A549 (cell line): Measurements from ENCODE around the gene CHIT1. TPM values are rescaled to one million over a fixed set of nuclear protein-coding genes. Genes with fewer than 3 reads are reported as not detected.
"Not testable (repeated sequence)": the region's sequence is repeated elsewhere in the genome, so short reads cannot be mapped to it uniquely, and the experiment has no call there.

Experiments used
- ATAC-seq, 2 experiments: fragments of 200-7000 bp in 1 of 2; fragments of >200 bp in 1 of 2; cut with Nextera tagmentation in 1 of 2; cut with Tn5 transposase in 1 of 2; 3 replicates each; pipeline versions ENCODE4 v1.8.0 to v1.9.1; 2018 to 2020; ENCODE audit warnings: mild to moderate bottlenecking in 1 of 2, moderate library complexity in 1 of 2
- CTCF ChIA-PET: fragments of 300-600 bp; sonication (Branson Sonifier 250); formaldehyde crosslinking; extraction: SDS; loops from one replicate; lab custom pipeline; 2021; ENCODE audit warnings: antibody characterized with exemption, inconsistent platforms; lab: Yijun Ruan, JAX
- POLR2A ChIA-PET: fragments of 350-600 bp; formaldehyde crosslinking; extraction: SDS; loops from one replicate; lab custom pipeline; 2021; ENCODE audit warnings: antibody characterized with exemption, inconsistent platforms; lab: Yijun Ruan, JAX
- DNase-seq, 2 experiments: peaks; one replicate each; pipeline versions ENCODE4 v3.0.0 to v3.0.0-alpha.2; 2011 to 2016; ENCODE audit warnings: low read depth in 1 of 2, low spot score in 1 of 2
- FAIRE-seq: peaks from 2 replicates; lab custom pipeline; 2011; peaks lifted over from hg19 to GRCh38; lab: Jason Lieb, UNC
- H3K27ac ChIP-seq, 2 experiments: fragments of >200 bp; sonication (Bioruptor Twin); formaldehyde crosslinking; 3 replicates each; pipeline ENCODE4 v1.5.1; 2016 to 2017
- H3K4me1 ChIP-seq: fragments of >200 bp; sonication (Bioruptor Twin); formaldehyde crosslinking; 3 replicates; pipeline ENCODE4 v1.6.1; 2016
- H3K4me2 ChIP-seq: fragments of >200 bp; sonication (Bioruptor Twin); formaldehyde crosslinking; 3 replicates; pipeline ENCODE4 v1.6.1; 2016
- H3K4me3 ChIP-seq: fragments of >200 bp; sonication (Bioruptor Twin); formaldehyde crosslinking; 3 replicates; pipeline ENCODE4 v1.5.1; 2016
- H3K9me3 ChIP-seq: fragments of >200 bp; sonication (Bioruptor Twin); formaldehyde crosslinking; 3 replicates; pipeline ENCODE4 v1.6.1; 2016
- CBX8 ChIP-seq: fragments of 200-600 bp; sonication (generic); IDR thresholded peaks from 2 replicates; pipeline ENCODE4 v1.6.1; 2016
- CEBPB ChIP-seq, 2 experiments: fragments of >200 bp in 1 of 2; sonication (Bioruptor Twin) in 1 of 2; formaldehyde crosslinking in 1 of 2; IDR thresholded peaks; 2 replicates each; pipeline ENCODE4 v1.6.1; 2012 to 2016
- EHMT2 ChIP-seq: fragments of 200-600 bp; sonication (generic); IDR thresholded peaks from 2 replicates; pipeline ENCODE4 v1.6.1; 2016; ENCODE audit warnings: antibody characterized with exemption, low read depth, mild to moderate bottlenecking, moderate library complexity
- ELK1 ChIP-seq: fragments of 150-350 bp; IDR thresholded peaks from 2 replicates; pipeline ENCODE4 v1.6.1; 2014; ENCODE audit warnings: low read depth, mild to moderate bottlenecking, low read length
- HDAC2 ChIP-seq: fragments of 200-600 bp; sonication (generic); IDR thresholded peaks from 2 replicates; pipeline ENCODE4 v1.6.1; 2016
- HOXB13 ChIP-seq: fragments of 250-450 bp; sonication (Bioruptor Pico); IDR thresholded peaks from 2 replicates; pipeline ENCODE4 v1.5.0; 2020; ENCODE audit warnings: low read depth, mild to moderate bottlenecking, moderate library complexity
- JUN ChIP-seq, 2 experiments: fragments of >200 bp; sonication (Bioruptor Twin); formaldehyde crosslinking; IDR thresholded peaks; 2 replicates in 1 of 2; 3 replicates in 1 of 2; pipeline ENCODE4 v1.6.1; 2016 to 2017
- KDM1A ChIP-seq: fragments of 200-600 bp; sonication (generic); IDR thresholded peaks from 2 replicates; pipeline ENCODE4 v1.6.1; 2016; ENCODE audit warnings: low read depth, mild to moderate bottlenecking
- KDM5A ChIP-seq: fragments of 200-600 bp; sonication (generic); IDR thresholded peaks from 2 replicates; pipeline ENCODE4 v1.6.1; 2016; ENCODE audit warnings: antibody characterized with exemption, mild to moderate bottlenecking
- MAZ ChIP-seq: fragments of 150-350 bp; IDR thresholded peaks from 2 replicates; pipeline ENCODE4 v1.6.1; 2014; ENCODE audit warnings: antibody characterized with exemption, low read depth, low read length, borderline replicate concordance
- PHF8 ChIP-seq: fragments of 200-600 bp; sonication (generic); IDR thresholded peaks from 2 replicates; pipeline ENCODE4 v1.6.1; 2016; ENCODE audit warnings: low read depth, mild to moderate bottlenecking, antibody characterized with exemption, moderate library complexity, borderline replicate concordance
- RCOR1 ChIP-seq: fragments of 150-350 bp; IDR thresholded peaks from 2 replicates; pipeline ENCODE4 v1.6.1; 2014; ENCODE audit warnings: antibody characterized with exemption, low read length, low read depth
- RFX5 ChIP-seq: fragments of 450-650 bp; IDR thresholded peaks from 2 replicates; pipeline ENCODE4 v1.7.1; 2014; ENCODE audit warnings: antibody characterized with exemption, mild to moderate bottlenecking, moderate library complexity
- SMC3 ChIP-seq: fragments of >200 bp; sonication (Bioruptor Twin); formaldehyde crosslinking; IDR thresholded peaks from 3 replicates; pipeline ENCODE4 v1.6.1; 2018; ENCODE audit warnings: inconsistent platforms
- SREBF2 ChIP-seq: fragments of 450-650 bp; IDR thresholded peaks from 2 replicates; pipeline ENCODE4 v1.6.1; 2014; ENCODE audit warnings: mild to moderate bottlenecking, moderate library complexity
- TFCP2L1 ChIP-seq: fragments of 250-450 bp; sonication (Bioruptor Pico); IDR thresholded peaks from 2 replicates; pipeline ENCODE4 v1.5.0; 2021; ENCODE audit warnings: mild to moderate bottlenecking
- USF2 ChIP-seq: fragments of 450-650 bp; IDR thresholded peaks from 2 replicates; pipeline ENCODE4 v1.6.1; 2014; ENCODE audit warnings: antibody characterized with exemption
- ZC3H11A ChIP-seq: fragments of 450-650 bp; IDR thresholded peaks from 2 replicates; pipeline ENCODE4 v1.6.1; 2014; ENCODE audit warnings: antibody characterized with exemption, mild to moderate bottlenecking
- WGBS: methylation state at CpG from one replicate; pipeline ENCODE4 v1.1.6; 2017; ENCODE audit errors: missing lambda C conversion rate; 5-methylcytosine and 5-hydroxymethylcytosine counted together
- polyA plus RNA-seq, 4 experiments: library from polyadenylated mRNA; depleted of rRNA in 3 of 4; stranded (reverse); fragments of >200 nt; fragmentation: RNase III in 1 of 4; extraction: RNeasy Plus Mini Kit Qiagen cat#74134 plus additional on column Dnase treatment in 1 of 4; gene quantifications; 2 replicates in 3 of 4; 3 replicates in 1 of 4; pipeline ENCODE4 v1.2.3, GENCODE V29; 2011 to 2017

Gene CHIT1
- polyA plus RNA-seq, 2 of the 4 experiments (the other 2 are of a cell fraction): not detected

- no peak for FAIRE-seq
- Histone ChIP-seq H3K4me1 (peaks cover 8% of the 10 kb centered on the region; the same call in 1 of the 3 replicates), H3K9me3 (peaks cover 4% of the 10 kb centered on the region; the same call in 1 of the 3 replicates), H3K4me3 (no peak overlapping the region), H3K4me2 (no peak overlapping the region), H3K27ac (no peak overlapping the region)
- no peak for TF ChIP-seq MAZ
- no peak for TF ChIP-seq USF2
- TF ChIP-seq EHMT2: no peak
- TF ChIP-seq RCOR1: no peak
- TF ChIP-seq ZC3H11A: no peak
- TF ChIP-seq PHF8: no peak
- no peak for ATAC-seq
- DNase-seq: no peak
- ChIA-PET POLR2A (no interaction called here), CTCF (interaction anchor here (1.4 to 3.9 kb wide), 2 partner anchors 16 to 37 kb away, joined by 3 to 31 read pairs; no protein-coding TSS in a partner anchor)
- WGBS: 64% methylated on average over 3 of the region's 3 CpGs
Observed at GRCh38 chr1:203252678-203253077, 23.2 kb upstream of the CHIT1 start.

- H3K4me1 ChIP-seq: peaks cover 2% of the 10 kb centered on the region; the same call in 1 of the 3 replicates
- TF ChIP-seq CBX8: no peak
- TF ChIP-seq HOXB13 (CRISPR knock-in tag): no peak
- H3K4me3 ChIP-seq: no peak overlapping the region
- no peak for FAIRE-seq
- CTCF ChIA-PET: interaction anchor here (1.1 to 3.9 kb wide), 6 partner anchors 17 to 212 kb away, joined by 3 to 31 read pairs (median 3); no protein-coding TSS in a partner anchor
- no peak for ATAC-seq
- WGBS: 88% methylated on average over 2 of the region's 2 CpGs
- POLR2A ChIA-PET: no interaction called here
- peaks cover 4% of the 10 kb centered on the region; the same call in 1 of the 3 replicates for H3K9me3 ChIP-seq
- H3K27ac ChIP-seq: no peak overlapping the region
- H3K4me2 ChIP-seq: no peak overlapping the region
- no peak for DNase-seq
Observed at GRCh38 chr1:203251466-203251865, 22.0 kb upstream of the CHIT1 start.

GRCh38 chr1:203250911-203251310 is 21.4 kb upstream of the CHIT1 start:
- DNase-seq: no peak
- no peak for FAIRE-seq
- Histone ChIP-seq H3K9me3 (0 out of 3 replicates have a peak, but pooled peaks cover 4% of the 10 kb centered on the region), H3K4me3 (no peak overlapping the region), H3K4me2 (no peak overlapping the region), H3K27ac (no peak overlapping the region), H3K4me1 (no peaks in the 10 kb centered on the region)
- ChIA-PET CTCF (interaction anchor here (0.6 to 3.9 kb wide), 7 partner anchors 18 to 212 kb away, joined by 3 to 31 read pairs (median 3); no protein-coding TSS in a partner anchor), POLR2A (no interaction called here)
- WGBS: 1% methylated on average over 2 of the region's 2 CpGs
- ATAC-seq: no peak
- TF ChIP-seq SREBF2 (no peak), KDM5A (no peak), TFCP2L1 (CRISPR knock-in tag) (no peak), ELK1 (no peak), SMC3 (no peak), CEBPB (IDR thresholded peaks at IDR 0.05) (no peak), RFX5 (no peak), JUN (IDR thresholded peaks at IDR 0.05) (no peak), HDAC2 (no peak), KDM1A (no peak)

GRCh38 chr1:203244776-203245175 is 15.3 kb upstream of the CHIT1 start:
- H3K27ac ChIP-seq: no peak overlapping the region
- H3K4me2 ChIP-seq: no peak overlapping the region
- H3K4me1 ChIP-seq: no peaks in the 10 kb centered on the region
- ATAC-seq: no peak
- H3K4me3 ChIP-seq: no peak overlapping the region
- no peak for DNase-seq
- FAIRE-seq: no peak
- no peaks in the 10 kb centered on the region for H3K9me3 ChIP-seq
- POLR2A ChIA-PET: no interaction called here
- CTCF ChIA-PET: no interaction called here
- TF ChIP-seq USF2 (no peak), JUN (IDR thresholded peaks at IDR 0.05) (no peak), SREBF2 (no peak), EHMT2 (no peak), KDM5A (no peak)
- WGBS: 21% methylated on average over 4 of the region's 4 CpGs

- ATAC-seq, DNase-seq, H3K4me3 ChIP-seq, H3K4me1 ChIP-seq, H3K4me2 ChIP-seq, FAIRE-seq, H3K9me3 ChIP-seq, POLR2A ChIA-PET, H3K27ac ChIP-seq: not testable (repeated sequence)
- 40% methylated on average over 5 of the region's 5 CpGs for WGBS
- CTCF ChIA-PET: interaction anchor here (1.5 to 1.8 kb wide), 2 partner anchors 25 to 28 kb away, joined by 7 read pairs; no protein-coding TSS in a partner anchor
Observed at GRCh38 chr1:203241708-203242107, 12.2 kb upstream of the CHIT1 start.
